Smooth muscle cell (in vitro differentiated cells): ENCODE data around the gene AP1M2. TPM values are rescaled to one million over a fixed set of nuclear protein-coding genes. Genes with fewer than 3 reads are reported as not detected.

Source experiments
- DNase-seq: peaks from one replicate; lab custom pipeline; 2025; ENCODE audit not compliant: unreplicated experiment; lab: John Stamatoyannopoulos, UW
- H2AFZ ChIP-seq: fragments of 200-600 bp; sonication (generic); 2 replicates; pipeline ENCODE4 v1.6.0; 2016; ENCODE audit warnings: antibody characterized with exemption, low read depth, mild to moderate bottlenecking
- H3F3A ChIP-seq: fragments of 200-600 bp; sonication (generic); 2 replicates; pipeline ENCODE4 v1.6.0; 2017; ENCODE audit warnings: antibody characterized with exemption, low read depth
- H3K27ac ChIP-seq: fragments of 200-600 bp; sonication (generic); 2 replicates; pipeline ENCODE4 v1.5.1; 2016; ENCODE audit warnings: low read depth, mild to moderate bottlenecking
- H3K27me3 ChIP-seq: fragments of 200-600 bp; sonication (generic); 2 replicates; pipeline ENCODE4 v1.6.1; 2016; ENCODE audit warnings: low read depth, mild to moderate bottlenecking
- H3K36me3 ChIP-seq: fragments of 200-600 bp; sonication (generic); 2 replicates; pipeline ENCODE4 v1.5.1; 2016; ENCODE audit warnings: low read depth
- H3K4me1 ChIP-seq: fragments of 200-600 bp; sonication (generic); 2 replicates; pipeline ENCODE4 v1.5.1; 2016; ENCODE audit warnings: low read depth
- H3K4me2 ChIP-seq: fragments of 200-600 bp; sonication (generic); 2 replicates; pipeline ENCODE4 v1.6.0; 2016; ENCODE audit warnings: mild to moderate bottlenecking
- H3K4me3 ChIP-seq: fragments of 200-600 bp; sonication (generic); 2 replicates; pipeline ENCODE4 v1.5.1; 2016; ENCODE audit warnings: mild to moderate bottlenecking
- H3K79me2 ChIP-seq: fragments of 200-600 bp; sonication (generic); 2 replicates; pipeline ENCODE4 v1.6.0; 2016; ENCODE audit warnings: low read depth, mild to moderate bottlenecking
- H3K9ac ChIP-seq: fragments of 200-600 bp; sonication (generic); 2 replicates; pipeline ENCODE4 v1.6.0; 2016; ENCODE audit warnings: low read depth
- H3K9me3 ChIP-seq: fragments of 200-600 bp; sonication (generic); replicated peaks from 2 replicates; pipeline ENCODE4 v1.5.1; 2016; ENCODE audit warnings: low read depth
- H4K20me1 ChIP-seq: fragments of 200-600 bp; sonication (generic); 2 replicates; pipeline ENCODE4 v1.6.0; 2016; ENCODE audit warnings: low read depth
- WGBS: methylation state at CpG from one replicate; pipeline ENCODE4 v1.1.7; 2016; ENCODE audit warnings: low lambda C conversion rate; 5-methylcytosine and 5-hydroxymethylcytosine counted together
- polyA plus RNA-seq: library from polyadenylated mRNA; unstranded; fragments of >200 nt; fragmentation: Nextera tagmentation; extraction: Ambion mirVana; gene quantifications from 2 replicates; pipeline ENCODE4 v1.2.1, GENCODE V29; 2016
- total RNA-seq: library from RNA; depleted of rRNA; stranded (reverse); fragments of >200 nt; gene quantifications from 2 replicates; pipeline ENCODE4 v1.2.3, GENCODE V29; 2014
- TF ChIP-seq, protein P1 (sequence below): fragments of 200-600 bp; sonication (generic); IDR thresholded peaks from 2 replicates; pipeline ENCODE4 v1.5.1; 2017; ENCODE audit warnings: borderline replicate concordance, mild to moderate bottlenecking, antibody characterized with exemption; ENCODE audit not compliant: insufficient read depth, poor library complexity, severe bottlenecking

AP1M2 gene
- total and polyA plus RNA-seq, 2 experiments from 2014 or later, result 8.8 to 37.1 TPM

- H3K4me2 ChIP-seq, result no peak overlapping the region
- no peaks in the 10 kb centered on the region for H3F3A ChIP-seq
- H3K36me3 ChIP-seq, result no peaks in the 10 kb centered on the region
- WGBS, result 97% methylated on average over 5 of the region's 5 CpGs
- H3K4me1 ChIP-seq, result no peaks in the 10 kb centered on the region
- no peak overlapping the region for H2AFZ ChIP-seq
- H3K4me3 ChIP-seq, result no peak overlapping the region
- no peaks in the 10 kb centered on the region for H3K9me3 ChIP-seq
- no peak for DNase-seq
- H4K20me1 ChIP-seq, result peaks cover 51% of the 10 kb centered on the region
- H3K27me3 ChIP-seq, result no peaks in the 10 kb centered on the region
- TF ChIP-seq, protein P1, sequence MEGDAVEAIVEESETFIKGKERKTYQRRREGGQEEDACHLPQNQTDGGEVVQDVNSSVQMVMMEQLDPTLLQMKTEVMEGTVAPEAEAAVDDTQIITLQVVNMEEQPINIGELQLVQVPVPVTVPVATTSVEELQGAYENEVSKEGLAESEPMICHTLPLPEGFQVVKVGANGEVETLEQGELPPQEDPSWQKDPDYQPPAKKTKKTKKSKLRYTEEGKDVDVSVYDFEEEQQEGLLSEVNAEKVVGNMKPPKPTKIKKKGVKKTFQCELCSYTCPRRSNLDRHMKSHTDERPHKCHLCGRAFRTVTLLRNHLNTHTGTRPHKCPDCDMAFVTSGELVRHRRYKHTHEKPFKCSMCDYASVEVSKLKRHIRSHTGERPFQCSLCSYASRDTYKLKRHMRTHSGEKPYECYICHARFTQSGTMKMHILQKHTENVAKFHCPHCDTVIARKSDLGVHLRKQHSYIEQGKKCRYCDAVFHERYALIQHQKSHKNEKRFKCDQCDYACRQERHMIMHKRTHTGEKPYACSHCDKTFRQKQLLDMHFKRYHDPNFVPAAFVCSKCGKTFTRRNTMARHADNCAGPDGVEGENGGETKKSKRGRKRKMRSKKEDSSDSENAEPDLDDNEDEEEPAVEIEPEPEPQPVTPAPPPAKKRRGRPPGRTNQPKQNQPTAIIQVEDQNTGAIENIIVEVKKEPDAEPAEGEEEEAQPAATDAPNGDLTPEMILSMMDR, result no peak
- H3K27ac ChIP-seq, result no peak overlapping the region
- H3K79me2 ChIP-seq, result peaks cover 49% of the 10 kb centered on the region
- no peak overlapping the region for H3K9ac ChIP-seq
Observed at GRCh38 chr19:10611907-10612306, 24.8 kb upstream of the AP1M2 start.

GRCh38 chr19:10604460-10604980 is 17.4 kb upstream of the AP1M2 start:
- DNase-seq, result no peak
- H2AFZ ChIP-seq, result no peak overlapping the region
- H3F3A ChIP-seq, result peaks cover 2% of the 10 kb centered on the region
- no peaks in the 10 kb centered on the region for H3K36me3 ChIP-seq
- no peak overlapping the region for H3K9ac ChIP-seq
- no peaks in the 10 kb centered on the region for H3K27me3 ChIP-seq
- H3K4me1 ChIP-seq, result peaks cover 11% of the 10 kb centered on the region
- 66% methylated on average over 9 of the region's 9 CpGs for WGBS
- peak overlapping the region; percentile 49 for H3K27ac ChIP-seq
- H3K79me2 ChIP-seq, result peaks cover 52% of the 10 kb centered on the region
- H3K9me3 ChIP-seq, result no peaks in the 10 kb centered on the region
- no peak overlapping the region for H3K4me3 ChIP-seq
- peak overlapping the region; percentile 98 for H3K4me2 ChIP-seq
- peaks cover 20% of the 10 kb centered on the region for H4K20me1 ChIP-seq
- TF ChIP-seq, protein P1, result no peak

- Histone ChIP-seq H3K79me2 (peaks cover 46% of the 10 kb centered on the region), H3K4me2 (peak overlapping the region; percentile 98), H3K27me3 (no peaks in the 10 kb centered on the region), H3F3A (peaks cover 2% of the 10 kb centered on the region), H4K20me1 (peaks cover 15% of the 10 kb centered on the region), H3K9ac (peak overlapping the region; percentile 85), H3K27ac (peak overlapping the region; percentile 49), H3K4me3 (peak overlapping the region; percentile 99), H2AFZ (peak overlapping the region; percentile 18), H3K9me3 (no peaks in the 10 kb centered on the region), H3K4me1 (peaks cover 11% of the 10 kb centered on the region), H3K36me3 (no peaks in the 10 kb centered on the region)
- no peak for DNase-seq
- TF ChIP-seq, protein P1, result no peak
- WGBS, result 31% methylated on average over 9 of the region's 9 CpGs
Observed at GRCh38 chr19:10603873-10604459, 16.9 kb upstream of the AP1M2 start.
